Keratinocyte (primary cell): ENCODE measurements around the gene MAN2A2.

Experiments used
- CTCF ChIP-seq, 3 experiments: IDR thresholded peaks in 1 of 3; conservative IDR thresholded peaks in 1 of 3; optimal IDR thresholded peaks in 1 of 3; 2 replicates in 2 of 3; 3 replicates in 1 of 3; pipeline versions ENCODE3 to v1.5.1; 2011; ENCODE audit warnings: low read length in 3 of 3, mild to moderate bottlenecking in 3 of 3, moderate library complexity in 2 of 3, control low read depth in 1 of 3, inconsistent platforms in 1 of 3; ENCODE audit not compliant: insufficient read depth in 2 of 3; ENCODE audit errors: extremely low read depth in 1 of 3
- EZH2 ChIP-seq: IDR thresholded peaks from one replicate; pipeline ENCODE4 v1.6.1; 2012; ENCODE audit warnings: inconsistent platforms, mild to moderate bottlenecking, low read length, moderate library complexity

GRCh38 chr15:90901175-90902039, 1.7 kb upstream of the MAN2A2 start:
- TF ChIP-seq CTCF (optimal IDR thresholded peaks at IDR 0.05 in 1 of 3, IDR thresholded peaks at IDR 0.05 in 1 of 3, conservative IDR thresholded peaks at IDR 0.05 in 1 of 3; ENCODE audit: extremely low read depth in 1 of 3, insufficient read depth in 2 of 3, low read length in 3 of 3): no peak
- no peak for TF ChIP-seq EZH2
